GM20431 (cell line): Measurements from ENCODE around the gene BTBD9.

Source experiments
- in situ Hi-C: fragments of 300-500 bp; cut with MseI, MboI; formaldehyde crosslinking; loops from one replicate; pipeline ENCODE4 v1.15.0; 2020; ENCODE audit warnings: low sequenced_read_pairs; ENCODE audit not compliant: unreplicated experiment

BTBD9 gene

GRCh38 chr6:38162493-38163185 lies 477.1 kb downstream of the BTBD9 start:
- in situ Hi-C loops: no loop called here

- in situ Hi-C loops: no loop called here
Observed at GRCh38 chr6:38161754-38162492, 477.8 kb downstream of the BTBD9 start.

GRCh38 chr6:38161331-38161730 lies 478.4 kb downstream of the BTBD9 start:
- in situ Hi-C loops: no loop called here

GRCh38 chr6:38160831-38161230 lies 478.9 kb downstream of the BTBD9 start:
- in situ Hi-C loops: no loop called here

GRCh38 chr6:38159596-38159995 lies 480.1 kb downstream of the BTBD9 start:
- in situ Hi-C loops: no loop called here

- in situ Hi-C loops: no loop called here
Observed at GRCh38 chr6:38158762-38159350, 480.9 kb downstream of the BTBD9 start.

GRCh38 chr6:38157905-38158304 lies 481.8 kb downstream of the BTBD9 start:
- in situ Hi-C loops: no loop called here

- in situ Hi-C loops: no loop called here
Observed at GRCh38 chr6:38156818-38157565, 482.7 kb downstream of the BTBD9 start.

- in situ Hi-C loops: no loop called here
Observed at GRCh38 chr6:38155621-38156204, 484.0 kb downstream of the BTBD9 start.

- in situ Hi-C loops: no loop called here
Observed at GRCh38 chr6:38155144-38155543, 484.6 kb downstream of the BTBD9 start.

- in situ Hi-C loops: no loop called here
Observed at GRCh38 chr6:38154731-38155130, 485.0 kb downstream of the BTBD9 start.

GRCh38 chr6:38153798-38154345 lies 485.9 kb downstream of the BTBD9 start:
- in situ Hi-C loops: no loop called here

- in situ Hi-C loops: no loop called here
Observed at GRCh38 chr6:38153076-38153797, 486.5 kb downstream of the BTBD9 start.

- in situ Hi-C loops: no loop called here
Observed at GRCh38 chr6:38152620-38153019, 487.1 kb downstream of the BTBD9 start.

- in situ Hi-C loops: no loop called here
Observed at GRCh38 chr6:38151580-38152500, 487.9 kb downstream of the BTBD9 start.

GRCh38 chr6:38150681-38151296 lies 488.9 kb downstream of the BTBD9 start:
- in situ Hi-C loops: no loop called here

GRCh38 chr6:38150021-38150420 lies 489.7 kb downstream of the BTBD9 start:
- in situ Hi-C loops: no loop called here

GRCh38 chr6:38149531-38149930 lies 490.2 kb downstream of the BTBD9 start:
- in situ Hi-C loops: no loop called here
